HG02938 (cell line): ENCODE results near the gene TMPRSS9.
"Not testable (repeated sequence)": the region's sequence is repeated elsewhere in the genome, so short reads cannot be mapped to it uniquely, and the experiment has no call there.

Experiments
- ATAC-seq: cut with Tn5 transposase; IDR thresholded peaks from one replicate; pipeline ENCODE4 v1.9.1; 2021; ENCODE audit warnings: mild to moderate bottlenecking, moderate library complexity; ENCODE audit not compliant: unreplicated experiment

The TMPRSS9 gene

GRCh38 chr19:2416321-2417097 lies 56.4 kb downstream of the TMPRSS9 start:
- no peak for ATAC-seq

- ATAC-seq = not testable (repeated sequence)
Observed at GRCh38 chr19:2417436-2417835, 57.4 kb downstream of the TMPRSS9 start.

- no peak for ATAC-seq
Observed at GRCh38 chr19:2417881-2418406, 57.9 kb downstream of the TMPRSS9 start.

- no peak for ATAC-seq
Observed at GRCh38 chr19:2419754-2420153, 59.7 kb downstream of the TMPRSS9 start.

- no peak for ATAC-seq
Observed at GRCh38 chr19:2420490-2420889, 60.4 kb downstream of the TMPRSS9 start.

- ATAC-seq = no peak
Observed at GRCh38 chr19:2421581-2422306, 61.7 kb downstream of the TMPRSS9 start.

- ATAC-seq = no peak
Observed at GRCh38 chr19:2423071-2423914, 63.2 kb downstream of the TMPRSS9 start.

GRCh38 chr19:2423915-2424685 lies 64.0 kb downstream of the TMPRSS9 start:
- no peak for ATAC-seq

- no peak for ATAC-seq
Observed at GRCh38 chr19:2424686-2425621, 64.9 kb downstream of the TMPRSS9 start.

- no peak for ATAC-seq
Observed at GRCh38 chr19:2425622-2426581, 65.8 kb downstream of the TMPRSS9 start.

GRCh38 chr19:2426611-2427428 lies 66.8 kb downstream of the TMPRSS9 start:
- ATAC-seq = peak; percentile 20

- ATAC-seq = peak; percentile 75
Observed at GRCh38 chr19:2427429-2428320, 67.6 kb downstream of the TMPRSS9 start, which contains the start of gene TIMM13. Gene TIMM13 (minus strand): TSS chr19:2427586. CDS start chr19:2427533, 53 bp downstream.

GRCh38 chr19:2428321-2428690 lies 68.2 kb downstream of the TMPRSS9 start:
- no peak for ATAC-seq

- ATAC-seq = no peak
Observed at GRCh38 chr19:2428756-2429711, 69.0 kb downstream of the TMPRSS9 start.

- ATAC-seq = no peak
Observed at GRCh38 chr19:2429917-2430535, 70.0 kb downstream of the TMPRSS9 start.
